HepG2 (cell line): ENCODE results near the gene ARMC5. TPM values are rescaled to one million over a fixed set of nuclear protein-coding genes. Genes with fewer than 3 reads are reported as not detected.

Source experiments
- BORCS8-MEF2B ChIP-seq: sonication (generic); formaldehyde crosslinking; IDR thresholded peaks from 2 replicates; pipeline ENCODE4 v1.8.0; 2022; ENCODE audit warnings: mild to moderate bottlenecking, missing genetic modification reagents
- MIER3 ChIP-seq: IDR thresholded peaks from 2 replicates; pipeline ENCODE4 v1.6.1; 2016; ENCODE audit warnings: missing compliant biosample characterization, borderline replicate concordance
- MIXL1 ChIP-seq: IDR thresholded peaks from 2 replicates; pipeline ENCODE4 v1.6.1; 2016
- NFKBIZ ChIP-seq: IDR thresholded peaks from 2 replicates; pipeline ENCODE4 v1.6.1; 2018; ENCODE audit warnings: missing genetic modification reagents, missing compliant biosample characterization
- ZNF367 ChIP-seq: sonication (generic); formaldehyde crosslinking; IDR thresholded peaks from 2 replicates; pipeline ENCODE4 v1.4.0; 2020; ENCODE audit warnings: missing genetic modification reagents, borderline replicate concordance
- ZNF407 ChIP-seq: sonication (generic); formaldehyde crosslinking; IDR thresholded peaks from one replicate; pipeline ENCODE4 v1.5.1; 2020; ENCODE audit warnings: mild to moderate bottlenecking, missing genetic modification reagents; ENCODE audit errors: not compliant biosample characterization
- polyA plus RNA-seq, 8 experiments: library from polyadenylated mRNA; depleted of rRNA in 3 of 8; stranded (reverse) in 7 of 8; unstranded in 1 of 8; fragments of >200 nt; fragmentation: Illumina TruSeq in 4 of 8; extraction: Trizol in 4 of 8; gene quantifications; 2 replicates each; pipeline versions ENCODE4 v1.2.1 to v1.2.3, GENCODE V29; 2011 to 2016; ENCODE audit warnings: low read depth in 4 of 8, missing spikeins in 1 of 8, mixed read lengths in 1 of 8; ENCODE audit not compliant: insufficient read depth in 1 of 8
- total RNA-seq, 5 experiments: library from RNA; depleted of rRNA; stranded (reverse); fragments of >200 nt; fragmentation: Illumina TruSeq; extraction: Trizol; gene quantifications; 2 replicates each; pipeline ENCODE4 v1.2.3, GENCODE V29; 2016; ENCODE audit warnings: low read depth in 1 of 5
- TF ChIP-seq, protein P1 (sequence below): IDR thresholded peaks from 2 replicates; pipeline ENCODE4 v1.6.1; 2016
- TF ChIP-seq, protein P2 (sequence below): sonication (generic); formaldehyde crosslinking; IDR thresholded peaks from 2 replicates; pipeline ENCODE4; 2020; ENCODE audit warnings: missing genetic modification reagents, mild to moderate bottlenecking, borderline replicate concordance
- TF ChIP-seq, protein P3 (sequence below), 2 experiments: sonication (generic) in 1 of 2; formaldehyde crosslinking in 1 of 2; IDR thresholded peaks; 2 replicates each; pipeline versions ENCODE4 v1.4.0 to v1.6.1; 2016 to 2020; ENCODE audit warnings: borderline replicate concordance in 1 of 2, low read depth in 1 of 2, mild to moderate bottlenecking in 1 of 2, missing genetic modification reagents in 1 of 2

Gene ARMC5
- total and polyA plus RNA-seq, 2 of the 13 experiments (the other 11 are each of a cell fraction or from before 2014, with no cell fraction given) = 10.8 to 22.3 TPM

GRCh38 chr16:31477220-31478216 lies 18.2 kb downstream of the ARMC5 start (continued):
- TF ChIP-seq BORCS8-MEF2B (CRISPR knock-in tag) (no peak; the same call in 1 of the 2 replicates), ZNF407 (peak; percentile 30), MIER3 (peak; percentile 46), NFKBIZ (CRISPR knock-in tag) (peak; percentile 20; the same call in 1 of the 2 replicates), ZNF367 (CRISPR knock-in tag) (no peak), MIXL1 (no peak)
- TF ChIP-seq, protein P1, sequence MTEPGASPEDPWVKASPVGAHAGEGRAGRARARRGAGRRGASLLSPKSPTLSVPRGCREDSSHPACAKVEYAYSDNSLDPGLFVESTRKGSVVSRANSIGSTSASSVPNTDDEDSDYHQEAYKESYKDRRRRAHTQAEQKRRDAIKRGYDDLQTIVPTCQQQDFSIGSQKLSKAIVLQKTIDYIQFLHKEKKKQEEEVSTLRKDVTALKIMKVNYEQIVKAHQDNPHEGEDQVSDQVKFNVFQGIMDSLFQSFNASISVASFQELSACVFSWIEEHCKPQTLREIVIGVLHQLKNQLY = no peak
- TF ChIP-seq, protein P2, sequence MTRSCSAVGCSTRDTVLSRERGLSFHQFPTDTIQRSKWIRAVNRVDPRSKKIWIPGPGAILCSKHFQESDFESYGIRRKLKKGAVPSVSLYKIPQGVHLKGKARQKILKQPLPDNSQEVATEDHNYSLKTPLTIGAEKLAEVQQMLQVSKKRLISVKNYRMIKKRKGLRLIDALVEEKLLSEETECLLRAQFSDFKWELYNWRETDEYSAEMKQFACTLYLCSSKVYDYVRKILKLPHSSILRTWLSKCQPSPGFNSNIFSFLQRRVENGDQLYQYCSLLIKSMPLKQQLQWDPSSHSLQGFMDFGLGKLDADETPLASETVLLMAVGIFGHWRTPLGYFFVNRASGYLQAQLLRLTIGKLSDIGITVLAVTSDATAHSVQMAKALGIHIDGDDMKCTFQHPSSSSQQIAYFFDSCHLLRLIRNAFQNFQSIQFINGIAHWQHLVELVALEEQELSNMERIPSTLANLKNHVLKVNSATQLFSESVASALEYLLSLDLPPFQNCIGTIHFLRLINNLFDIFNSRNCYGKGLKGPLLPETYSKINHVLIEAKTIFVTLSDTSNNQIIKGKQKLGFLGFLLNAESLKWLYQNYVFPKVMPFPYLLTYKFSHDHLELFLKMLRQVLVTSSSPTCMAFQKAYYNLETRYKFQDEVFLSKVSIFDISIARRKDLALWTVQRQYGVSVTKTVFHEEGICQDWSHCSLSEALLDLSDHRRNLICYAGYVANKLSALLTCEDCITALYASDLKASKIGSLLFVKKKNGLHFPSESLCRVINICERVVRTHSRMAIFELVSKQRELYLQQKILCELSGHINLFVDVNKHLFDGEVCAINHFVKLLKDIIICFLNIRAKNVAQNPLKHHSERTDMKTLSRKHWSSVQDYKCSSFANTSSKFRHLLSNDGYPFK (CRISPR knock-in tag) = peak; percentile 71
- TF ChIP-seq, protein P3, sequence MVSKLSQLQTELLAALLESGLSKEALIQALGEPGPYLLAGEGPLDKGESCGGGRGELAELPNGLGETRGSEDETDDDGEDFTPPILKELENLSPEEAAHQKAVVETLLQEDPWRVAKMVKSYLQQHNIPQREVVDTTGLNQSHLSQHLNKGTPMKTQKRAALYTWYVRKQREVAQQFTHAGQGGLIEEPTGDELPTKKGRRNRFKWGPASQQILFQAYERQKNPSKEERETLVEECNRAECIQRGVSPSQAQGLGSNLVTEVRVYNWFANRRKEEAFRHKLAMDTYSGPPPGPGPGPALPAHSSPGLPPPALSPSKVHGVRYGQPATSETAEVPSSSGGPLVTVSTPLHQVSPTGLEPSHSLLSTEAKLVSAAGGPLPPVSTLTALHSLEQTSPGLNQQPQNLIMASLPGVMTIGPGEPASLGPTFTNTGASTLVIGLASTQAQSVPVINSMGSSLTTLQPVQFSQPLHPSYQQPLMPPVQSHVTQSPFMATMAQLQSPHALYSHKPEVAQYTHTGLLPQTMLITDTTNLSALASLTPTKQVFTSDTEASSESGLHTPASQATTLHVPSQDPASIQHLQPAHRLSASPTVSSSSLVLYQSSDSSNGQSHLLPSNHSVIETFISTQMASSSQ (IDR thresholded peaks at IDR 0.05; ENCODE audit: low read depth) = no peak
- TF ChIP-seq, protein P3 (CRISPR knock-in tag; IDR thresholded peaks at IDR 0.05; ENCODE audit: borderline replicate concordance) = peak; percentile 42; the same call in 1 of the 2 replicates
